C1 segment of cervical spinal cord (tissue), 14 donors: ENCODE measurements around the gene SLC6A19.

Source experiments
- DNase-seq, 14 donors: peaks; one replicate each; lab custom pipeline; 2025; lab: John Stamatoyannopoulos, UW

Gene SLC6A19

GRCh38 chr5:1244255-1244654 lies 42.9 kb downstream of the SLC6A19 start:
- no peak for DNase-seq

- DNase-seq, result no peak
Observed at GRCh38 chr5:1244976-1245375, 43.6 kb downstream of the SLC6A19 start.

GRCh38 chr5:1245905-1246576 lies 44.6 kb downstream of the SLC6A19 start:
- no peak for DNase-seq

GRCh38 chr5:1246711-1247431 lies 45.5 kb downstream of the SLC6A19 start:
- DNase-seq, result peak in 1 of 14 donors; percentile 15

GRCh38 chr5:1247811-1248210 lies 46.4 kb downstream of the SLC6A19 start:
- DNase-seq, result no peak

- no peak for DNase-seq
Observed at GRCh38 chr5:1249366-1250280, 48.2 kb downstream of the SLC6A19 start.

- no peak for DNase-seq
Observed at GRCh38 chr5:1251678-1252580, 50.5 kb downstream of the SLC6A19 start.

- no peak for DNase-seq
Observed at GRCh38 chr5:1252681-1253080, 51.3 kb downstream of the SLC6A19 start.

- DNase-seq, result no peak
Observed at GRCh38 chr5:1253456-1254105, 52.2 kb downstream of the SLC6A19 start.

GRCh38 chr5:1254196-1254595 lies 52.8 kb downstream of the SLC6A19 start:
- no peak for DNase-seq

- DNase-seq, result no peak
Observed at GRCh38 chr5:1255081-1255561, 53.7 kb downstream of the SLC6A19 start.

- DNase-seq, result no peak
Observed at GRCh38 chr5:1256776-1257175, 55.4 kb downstream of the SLC6A19 start.

GRCh38 chr5:1257363-1257762 lies 56.0 kb downstream of the SLC6A19 start:
- no peak for DNase-seq

- DNase-seq, result no peak
Observed at GRCh38 chr5:1257841-1258240, 56.4 kb downstream of the SLC6A19 start.

- no peak for DNase-seq
Observed at GRCh38 chr5:1259806-1260480, 58.5 kb downstream of the SLC6A19 start.

GRCh38 chr5:1261643-1262042 lies 60.2 kb downstream of the SLC6A19 start:
- no peak for DNase-seq

GRCh38 chr5:1262381-1262780 lies 61.0 kb downstream of the SLC6A19 start:
- no peak for DNase-seq

GRCh38 chr5:1264211-1264610 lies 62.8 kb downstream of the SLC6A19 start:
- DNase-seq, result no peak

- DNase-seq, result no peak
Observed at GRCh38 chr5:1265026-1265425, 63.6 kb downstream of the SLC6A19 start.
